SHP77 (cell line): Measurements from ENCODE around the gene BABAM2.
A peak's percentile ranks its signal among the peaks of the same experiment; 100 is the strongest.

ENCODE experiments used
- DNase-seq, 2 experiments: peaks; one replicate each; lab custom pipeline; 2025; lab: John Stamatoyannopoulos, UW

BABAM2 gene

DNA sequence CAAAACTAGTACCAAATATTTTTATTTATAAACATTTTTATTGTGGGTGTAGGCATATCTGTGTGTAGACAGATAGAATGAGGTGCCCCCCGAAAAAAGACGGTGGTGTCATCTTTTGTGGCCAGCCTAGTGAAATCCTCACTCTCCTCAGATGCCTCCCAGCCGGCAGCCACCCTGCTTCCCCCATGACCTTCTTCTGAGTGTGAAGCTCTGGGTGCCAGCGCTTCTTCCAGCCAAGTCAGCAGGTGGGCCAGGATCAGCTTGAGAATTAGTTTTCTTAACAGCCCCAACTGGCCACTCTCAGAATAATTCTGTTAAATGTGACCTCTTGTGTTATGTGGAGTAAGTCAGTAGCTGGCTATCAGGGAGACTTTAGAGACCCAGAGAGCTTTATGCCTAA is 272.5 kb downstream of the BABAM2 start:
- DNase-seq: no peak

DNA sequence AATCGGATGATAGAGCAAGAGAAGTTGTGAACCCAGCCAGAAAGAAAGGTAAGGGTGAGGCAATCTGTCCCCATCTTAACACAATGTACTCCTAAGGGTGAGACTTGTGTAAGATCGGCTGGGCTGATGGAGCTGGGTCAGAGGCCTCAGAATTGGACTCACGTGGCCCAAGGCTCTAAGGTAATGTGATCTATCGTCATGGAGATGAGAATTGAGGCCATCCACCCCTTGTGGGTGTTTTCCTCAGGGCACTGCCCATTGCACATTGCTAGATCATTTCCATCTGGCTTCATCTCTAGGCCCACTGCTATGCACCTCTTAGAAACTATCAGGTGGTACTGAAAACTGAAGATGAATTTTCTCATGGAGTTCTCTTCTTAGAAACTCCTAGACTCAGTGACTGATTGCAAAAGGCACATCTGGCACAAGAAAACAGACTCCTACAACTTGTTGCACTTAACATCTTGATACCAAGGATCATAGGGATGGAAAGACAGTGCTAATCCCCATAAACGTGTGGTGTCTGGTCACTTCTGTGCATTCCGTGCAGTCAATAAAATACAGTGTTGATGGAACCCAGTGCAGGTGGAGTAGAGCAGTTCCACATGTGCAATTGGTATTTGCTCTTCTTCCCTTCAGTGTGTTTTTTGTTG is 273.2 kb downstream of the BABAM2 start:
- DNase-seq: no peak

DNA sequence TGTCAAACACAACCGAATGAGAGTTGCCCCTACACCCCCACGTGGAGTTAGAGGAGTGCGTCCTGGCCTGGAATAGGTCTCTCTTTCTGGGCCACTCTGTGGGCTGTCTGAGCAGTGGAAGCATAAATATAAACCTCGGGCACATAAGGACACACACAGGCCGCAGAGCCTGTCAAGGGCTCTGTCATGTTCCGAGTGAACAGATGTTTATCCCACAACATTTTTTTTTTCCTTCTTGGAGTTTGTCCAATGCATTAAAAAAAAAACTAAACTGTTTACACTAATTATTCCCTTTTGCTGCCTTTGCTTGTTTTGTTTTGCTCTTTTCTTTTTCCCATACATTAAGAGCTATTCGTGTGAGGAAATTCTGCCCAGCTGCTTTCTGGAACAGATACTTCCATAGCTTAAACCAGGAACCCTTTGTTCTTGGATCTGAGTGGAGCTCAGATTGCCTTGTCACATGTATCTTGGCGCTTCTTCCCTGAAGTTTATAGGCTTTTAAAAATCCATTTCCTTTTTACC is 273.8 kb downstream of the BABAM2 start:
- no peak for DNase-seq

DNA sequence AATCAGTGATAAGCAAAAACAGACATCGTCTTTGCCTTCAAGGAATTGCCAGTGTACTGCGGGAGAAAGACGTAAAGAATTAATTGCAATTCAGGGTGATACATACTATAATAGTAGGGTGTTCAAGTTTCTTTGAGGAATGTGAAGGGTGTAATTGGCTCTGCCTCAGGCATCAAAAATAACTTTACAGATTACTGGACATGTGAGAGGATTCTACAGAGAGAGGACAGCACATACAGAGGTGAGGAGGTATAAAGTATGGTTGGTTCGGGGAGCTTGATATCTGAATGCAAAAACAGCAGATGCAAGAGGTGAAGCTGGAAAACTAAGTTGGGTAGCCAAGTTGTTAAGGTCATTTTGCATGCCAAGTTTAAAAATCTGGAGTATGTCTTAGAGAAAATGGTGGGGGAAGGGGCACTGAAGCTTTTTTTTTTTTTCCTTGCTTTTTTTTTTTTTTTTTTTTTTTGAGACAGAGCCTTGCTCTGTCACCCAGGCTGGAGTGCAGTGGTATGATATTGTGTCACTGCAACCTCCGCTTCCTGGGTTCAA is 274.6 kb downstream of the BABAM2 start:
- no peak for DNase-seq

DNA sequence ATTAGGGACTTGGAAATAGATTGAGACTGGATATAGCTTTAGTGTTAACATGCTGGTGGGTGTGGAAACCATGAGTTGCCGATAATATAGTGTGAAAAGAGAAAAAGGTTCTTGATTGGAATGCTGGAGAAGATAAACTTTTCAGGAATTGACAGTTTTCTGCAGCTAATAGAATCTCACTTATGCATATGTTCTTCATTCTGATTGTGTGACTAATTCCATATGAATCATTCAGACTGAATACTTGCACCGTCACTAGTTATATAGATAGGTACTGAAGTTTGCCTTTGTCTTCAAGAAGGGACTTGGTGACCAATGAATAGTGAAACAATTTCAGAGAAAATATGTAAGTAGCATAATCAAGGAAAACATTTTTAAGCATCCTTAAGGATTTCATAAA is 276.4 kb downstream of the BABAM2 start:
- no peak for DNase-seq

DNA sequence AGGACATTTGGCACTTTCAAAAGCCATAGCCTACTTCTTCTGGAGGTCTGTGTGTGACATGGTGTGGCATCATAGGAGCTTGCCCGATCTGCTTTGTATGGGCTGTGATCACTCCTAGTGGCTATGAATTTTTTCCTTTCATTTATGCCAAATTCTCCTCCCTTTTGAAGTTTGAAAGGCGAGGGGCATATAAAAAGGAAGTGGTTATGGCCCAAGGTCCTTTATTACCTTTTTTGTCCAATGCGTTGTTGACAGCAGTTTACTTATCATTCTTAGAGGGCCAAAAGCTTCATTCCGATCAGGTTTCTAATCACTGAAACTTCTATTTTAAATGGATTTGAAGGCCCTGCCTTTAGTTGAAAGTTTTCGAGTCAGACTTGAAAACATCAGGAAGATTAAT is 277.8 kb downstream of the BABAM2 start:
- no peak for DNase-seq

DNA sequence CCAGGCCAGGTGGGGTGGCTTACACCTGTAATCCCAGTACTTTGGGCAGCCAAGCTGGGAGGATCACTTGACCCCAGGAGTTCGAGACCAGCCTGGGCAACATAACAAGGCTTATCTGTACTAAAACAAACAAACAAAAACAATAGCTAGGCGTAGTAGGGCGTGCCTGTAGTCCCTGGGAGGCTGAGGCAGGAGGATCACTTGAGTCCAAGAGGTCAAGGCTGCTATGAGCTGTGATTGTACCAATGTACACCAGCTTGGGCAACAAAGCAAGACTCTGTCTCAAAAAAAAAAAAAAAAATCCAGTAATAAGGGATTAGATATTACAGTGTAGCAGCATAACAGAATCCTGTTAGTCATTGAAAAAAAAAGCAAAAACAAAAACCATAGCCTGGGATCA is 279.0 kb downstream of the BABAM2 start:
- DNase-seq: no peak

DNA sequence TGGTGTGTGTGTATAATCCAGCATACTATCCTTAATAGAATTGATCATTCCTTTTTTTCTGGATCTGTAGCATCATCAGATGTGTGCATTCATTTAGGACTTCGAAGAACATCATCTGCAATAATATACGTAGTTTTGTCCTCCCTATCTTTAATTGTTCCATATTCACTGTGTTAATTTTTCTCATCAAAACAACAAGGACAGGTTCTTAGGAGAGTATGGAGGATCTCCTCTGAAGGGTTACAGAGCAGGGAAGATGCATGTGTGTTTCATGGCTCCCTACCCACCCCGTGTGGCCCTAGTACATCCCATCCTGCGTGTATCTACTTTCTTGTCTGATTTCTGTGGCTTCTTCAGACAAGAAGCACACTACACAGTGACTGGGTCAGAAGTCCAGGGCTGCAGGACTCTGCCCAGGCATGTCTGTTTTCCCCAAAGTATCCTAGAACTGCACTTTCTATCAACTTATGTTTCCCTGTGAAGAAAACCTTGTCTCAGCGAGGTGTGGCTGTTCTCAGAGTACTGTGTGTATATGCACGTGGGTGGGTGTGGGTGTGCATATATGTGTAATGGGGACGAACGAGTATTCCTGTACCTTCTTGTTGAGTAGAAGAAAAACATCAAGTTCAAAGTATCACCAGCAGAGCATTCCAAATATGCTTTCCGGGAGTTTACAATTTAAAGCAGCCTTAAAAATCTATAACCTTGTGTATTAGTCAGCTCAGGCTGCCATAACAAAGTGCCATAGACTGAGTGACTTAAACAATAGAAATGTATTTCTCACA is 281.8 kb downstream of the BABAM2 start:
- no peak for DNase-seq

DNA sequence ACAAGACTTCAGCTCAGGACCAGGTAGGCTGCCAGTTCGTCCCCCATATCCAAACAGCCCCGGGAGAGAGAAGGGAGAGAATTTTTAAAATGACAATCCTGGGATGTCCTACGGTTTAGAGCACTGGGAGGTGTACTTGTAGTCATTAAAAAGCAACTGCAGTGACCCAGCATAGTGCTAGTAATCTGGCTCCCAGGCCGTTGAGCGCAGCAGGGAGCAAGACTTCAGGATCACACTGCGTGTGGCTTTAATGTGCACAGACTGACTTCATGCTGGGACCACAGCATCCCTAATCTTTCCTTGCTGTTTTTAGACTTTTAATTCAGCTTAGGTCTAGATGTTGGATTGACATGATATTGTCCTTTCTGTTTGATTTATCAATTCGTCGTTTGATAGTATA is 282.8 kb downstream of the BABAM2 start:
- DNase-seq: no peak

DNA sequence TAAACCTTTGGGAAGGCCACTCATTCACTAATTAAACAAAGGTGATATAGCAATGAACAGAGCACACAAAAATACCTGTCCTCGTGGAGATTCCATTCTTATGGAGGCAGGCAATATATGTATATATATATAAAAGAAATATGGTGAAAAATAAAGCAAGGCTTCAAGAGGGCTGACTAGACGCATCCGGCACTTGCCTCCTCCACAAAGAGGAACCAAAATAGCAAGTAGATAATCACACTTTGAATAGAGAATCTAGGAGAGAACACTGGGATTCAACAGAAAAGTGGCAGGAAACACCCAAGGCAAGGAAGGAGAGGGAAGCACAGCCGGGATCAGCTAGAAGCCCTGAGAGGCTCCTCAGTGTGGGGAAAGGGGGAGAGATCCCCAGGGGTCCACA is 283.7 kb downstream of the BABAM2 start:
- no peak for DNase-seq

DNA sequence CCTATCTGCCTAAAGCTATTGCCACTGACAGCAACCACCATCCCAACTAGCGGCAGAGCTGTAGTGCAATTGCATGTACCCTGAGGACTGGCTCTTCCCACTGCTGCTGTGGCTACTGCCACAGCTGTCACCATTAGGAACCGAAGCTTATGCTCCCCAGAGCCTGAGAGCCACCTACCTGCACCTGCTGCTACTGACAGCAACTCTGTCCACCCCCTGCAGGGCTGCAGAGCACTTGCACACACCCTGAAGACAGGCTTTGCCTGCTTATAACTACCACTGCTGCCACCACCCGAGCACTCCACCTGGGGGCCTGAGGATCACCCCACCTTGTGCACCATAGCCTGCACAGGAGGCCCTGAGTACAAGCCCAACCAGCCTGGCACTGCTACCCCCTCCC is 284.5 kb downstream of the BABAM2 start:
- peak in 1 of 2 experiments; percentile 17 for DNase-seq

DNA sequence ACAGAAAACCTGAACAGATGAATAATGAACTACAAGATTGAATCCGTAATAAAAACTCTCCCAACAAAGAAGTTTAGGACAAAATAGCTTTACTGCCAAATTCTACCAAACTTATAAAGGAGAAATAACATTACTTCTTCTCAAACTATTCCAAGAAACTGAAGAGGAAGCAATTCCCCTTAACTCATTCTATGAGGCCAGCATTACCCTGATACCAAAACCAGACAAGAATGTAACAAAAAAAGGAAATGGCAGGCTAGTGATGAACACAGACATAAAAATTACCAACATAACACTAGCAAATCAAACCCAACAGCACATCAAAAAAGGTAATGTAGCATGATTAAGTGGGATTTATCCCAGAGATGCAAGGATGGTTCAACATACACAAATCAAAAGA is 288.4 kb downstream of the BABAM2 start:
- DNase-seq: no peak

DNA sequence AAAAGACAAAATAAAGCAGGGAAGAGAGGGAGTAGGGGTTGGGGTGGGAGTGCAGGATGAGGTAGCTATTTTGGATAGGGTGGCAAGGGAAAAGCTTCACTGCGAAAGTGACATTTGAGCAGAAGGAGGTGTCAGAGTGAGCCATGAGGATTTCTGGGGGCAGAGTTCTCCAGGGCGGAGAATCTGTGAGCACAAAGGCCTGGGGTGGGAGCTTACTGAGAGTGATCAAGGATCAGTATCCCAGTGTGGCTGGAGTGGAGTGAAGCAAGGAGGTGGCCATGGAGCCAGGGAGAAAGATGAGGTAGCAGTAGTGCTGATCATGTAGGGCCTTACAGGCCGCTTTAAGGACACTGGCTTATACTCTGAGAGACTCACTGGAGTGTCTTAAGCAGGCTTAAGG is 291.3 kb downstream of the BABAM2 start:
- no peak for DNase-seq

DNA sequence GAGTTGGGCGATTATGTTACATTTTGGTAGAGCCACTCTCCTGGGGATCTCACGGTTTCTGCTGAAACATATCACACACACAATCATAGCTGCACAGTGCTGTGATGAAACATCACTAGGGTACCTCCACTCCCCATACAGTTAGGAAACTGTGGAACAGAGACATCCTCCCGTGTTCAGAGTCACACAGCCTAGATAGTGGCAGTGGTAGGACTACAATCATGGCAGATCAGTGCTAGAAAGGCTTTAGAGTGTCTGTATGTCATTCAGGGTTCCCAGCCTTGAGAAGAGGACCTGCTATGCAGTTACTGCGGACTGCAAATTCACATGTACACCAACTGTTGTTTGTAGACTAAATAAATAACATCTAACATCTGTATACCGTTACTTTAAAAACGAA is 291.8 kb downstream of the BABAM2 start:
- no peak for DNase-seq

DNA sequence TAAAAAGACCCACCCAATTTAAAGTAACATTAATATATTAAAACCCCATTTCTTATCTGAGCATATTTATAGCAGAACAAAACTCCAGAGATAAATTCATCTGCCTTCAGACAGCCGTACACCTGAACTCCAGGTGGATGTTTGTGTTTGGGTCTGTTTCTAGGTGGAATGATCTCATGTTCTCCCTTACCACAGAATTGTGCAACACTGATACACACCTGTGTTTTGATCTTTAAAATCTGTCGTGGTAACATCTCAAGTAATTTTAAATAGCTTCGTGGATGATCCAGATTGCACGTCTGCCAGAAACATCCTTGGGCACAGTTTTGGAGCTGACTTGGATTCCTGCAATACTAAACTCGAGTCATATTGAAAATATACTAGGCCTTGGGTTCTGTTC is 294.6 kb downstream of the BABAM2 start:
- no peak for DNase-seq

DNA sequence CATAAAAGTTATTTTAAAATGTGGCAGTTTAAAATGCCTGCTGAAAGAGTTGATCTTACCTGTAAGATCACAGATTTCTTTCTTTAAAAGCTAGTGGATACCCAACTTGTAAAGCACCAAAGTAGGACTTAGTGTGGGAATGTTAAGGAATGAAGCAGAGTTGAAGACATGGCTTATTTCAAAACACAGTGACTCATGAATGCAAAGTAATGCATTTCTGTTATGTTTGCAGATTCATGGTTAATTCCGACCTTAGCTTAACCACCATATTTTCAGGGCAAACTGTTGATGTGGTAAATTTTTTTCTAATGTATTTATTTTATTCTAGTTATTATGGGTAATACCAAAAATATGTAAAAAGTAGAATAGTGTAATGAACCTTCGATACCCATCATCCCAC is 295.4 kb downstream of the BABAM2 start:
- DNase-seq: no peak

DNA sequence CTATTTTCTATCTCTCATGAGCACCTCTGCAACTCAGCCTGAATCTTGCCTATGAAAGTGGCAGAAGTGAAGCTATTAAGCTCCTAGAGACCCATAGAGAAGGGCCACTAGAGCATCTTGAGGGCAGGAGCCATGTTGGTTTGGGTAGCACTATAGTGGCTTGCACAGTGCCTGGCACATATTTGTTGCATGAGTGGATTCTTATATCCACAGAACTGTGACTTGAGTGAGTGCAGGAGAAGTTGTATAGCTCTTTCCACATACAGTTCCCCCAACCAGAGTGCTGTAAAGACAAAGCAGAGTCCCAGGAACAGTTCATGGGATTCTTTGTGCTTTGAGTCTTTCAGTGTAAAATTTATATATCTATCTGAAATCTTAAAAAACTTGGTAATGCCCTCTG is 296.7 kb downstream of the BABAM2 start:
- no peak for DNase-seq

DNA sequence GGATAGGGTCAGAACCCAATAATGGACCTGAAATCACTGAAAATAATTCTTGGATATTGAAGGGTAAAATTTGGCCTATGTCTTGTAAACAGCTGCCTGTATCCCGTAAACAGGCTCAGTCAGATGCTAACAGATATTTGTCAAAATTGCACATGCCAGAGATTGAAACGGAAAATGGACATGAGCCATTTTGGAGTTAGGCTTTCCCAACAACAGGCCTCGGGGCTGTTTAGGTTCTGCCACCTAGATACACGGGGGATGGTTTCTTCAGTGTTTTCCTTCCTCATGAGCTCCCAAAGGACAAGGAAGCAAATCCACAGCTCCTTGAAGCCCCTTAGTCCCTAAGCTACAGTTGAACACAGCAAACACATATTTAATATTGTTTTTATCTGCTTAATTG is 297.9 kb downstream of the BABAM2 start:
- DNase-seq: no peak

DNA sequence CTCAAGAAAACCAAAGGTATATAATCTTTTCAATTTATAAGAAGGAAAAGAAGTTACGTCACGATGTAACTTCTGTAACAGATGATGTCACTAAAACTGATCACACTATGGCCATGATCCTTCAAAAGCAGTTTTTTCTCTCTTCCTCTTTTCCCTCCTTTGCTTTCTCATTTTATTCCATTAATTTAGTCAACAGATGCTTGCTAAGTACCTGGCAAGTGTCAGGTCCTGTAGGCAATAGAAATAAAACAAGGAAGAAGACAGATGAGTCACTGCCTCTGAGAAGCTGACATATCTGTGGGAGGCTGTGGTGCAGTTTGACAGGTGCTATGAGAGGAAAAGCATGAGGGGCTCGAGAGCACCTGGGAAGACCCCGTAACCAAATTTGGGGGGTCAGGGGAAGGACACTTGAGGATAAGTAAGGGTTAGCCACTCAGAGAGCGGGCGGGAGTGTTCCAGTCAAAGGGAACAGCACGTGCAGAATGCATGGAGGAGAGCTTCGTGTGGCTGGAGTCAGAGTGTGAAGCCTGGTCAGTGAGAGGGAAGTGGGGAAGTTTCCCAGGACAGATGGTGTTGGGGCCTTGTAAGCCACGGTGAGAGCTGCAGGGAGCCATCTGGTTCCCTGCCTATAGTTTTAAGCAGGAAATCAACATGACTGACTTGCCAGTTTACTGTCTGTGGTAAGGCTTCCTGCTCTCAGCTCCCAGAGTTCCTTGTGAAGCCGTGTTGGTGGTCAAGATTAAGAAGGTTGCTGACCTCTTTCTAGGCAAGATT is 303.3 kb downstream of the BABAM2 start:
- no peak for DNase-seq

DNA sequence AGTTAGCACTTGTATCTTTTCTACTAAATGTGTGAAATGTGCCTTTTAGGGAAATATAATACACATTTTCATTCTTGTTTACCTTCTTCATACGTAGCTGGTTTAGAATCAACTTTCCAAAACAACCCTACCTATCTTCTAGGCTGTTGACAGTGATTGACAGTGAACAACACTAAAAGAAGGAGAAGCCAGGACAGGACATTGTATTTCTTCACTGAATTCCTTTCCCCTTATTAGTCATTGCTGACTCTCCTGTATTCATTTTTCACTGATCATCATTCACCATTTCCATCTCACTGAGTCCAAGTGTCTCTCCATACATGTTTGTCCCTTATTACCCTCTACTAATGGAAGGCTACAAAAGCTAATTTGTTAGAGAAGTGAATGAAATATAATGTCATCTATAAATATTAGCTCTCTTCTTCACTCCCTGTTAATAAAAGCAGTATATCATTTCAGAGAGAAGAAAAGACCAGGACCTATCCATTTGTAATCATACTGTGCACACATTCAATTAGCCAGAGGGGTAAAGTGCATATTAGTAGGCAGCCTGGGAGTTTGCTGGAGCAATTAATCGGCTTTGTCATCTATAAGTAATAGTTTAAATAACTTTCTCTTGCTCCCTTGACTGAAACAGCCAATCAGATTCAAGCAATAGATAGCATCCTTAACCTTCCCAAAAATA is 309.6 kb downstream of the BABAM2 start:
- DNase-seq: no peak

DNA sequence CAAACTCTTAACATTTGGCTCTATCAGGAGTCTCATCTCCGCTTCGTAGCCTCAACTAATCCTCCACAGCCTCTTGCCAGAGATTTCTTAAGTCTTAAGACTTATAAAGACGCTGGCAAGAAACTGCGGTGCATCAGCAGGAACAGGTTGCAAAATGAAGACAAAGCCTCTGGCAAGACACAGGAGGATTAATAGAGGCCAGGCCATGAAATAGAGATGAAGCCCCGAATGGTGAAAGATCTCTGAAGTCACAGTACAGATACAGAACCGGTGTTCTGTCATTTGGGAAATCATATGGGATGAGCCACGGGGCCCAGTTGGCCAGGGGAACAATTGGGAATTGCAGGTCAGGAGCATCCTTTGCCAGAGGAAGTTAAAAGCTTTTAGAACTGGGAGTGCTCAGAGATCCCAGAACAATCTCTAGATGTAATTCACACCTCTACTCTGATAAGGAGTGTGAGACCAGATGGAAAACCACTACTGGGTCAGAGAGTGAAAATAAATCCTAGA is 311.2 kb downstream of the BABAM2 start:
- DNase-seq: no peak

DNA sequence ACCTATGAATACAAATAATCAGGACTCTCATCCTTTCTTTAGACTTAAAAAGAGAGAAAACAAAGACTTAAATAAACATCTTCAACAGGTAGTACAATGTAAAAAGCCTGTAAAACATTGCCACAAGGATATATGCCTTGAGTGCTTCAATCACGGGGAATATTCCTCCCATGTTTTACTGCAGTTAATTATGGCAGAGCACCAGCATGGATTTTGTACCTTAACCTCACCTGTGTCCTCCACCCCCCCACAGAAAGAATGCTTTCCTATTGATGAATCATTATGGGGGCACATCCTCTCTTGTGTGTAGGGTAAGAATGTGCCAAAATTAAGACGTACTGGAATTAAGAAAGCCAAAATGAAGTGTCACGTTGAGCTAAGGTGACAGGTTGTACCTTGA is 312.2 kb downstream of the BABAM2 start:
- DNase-seq: no peak
